ENCODE results near the gene TMEM184A.

TMEM184A gene

DNA sequence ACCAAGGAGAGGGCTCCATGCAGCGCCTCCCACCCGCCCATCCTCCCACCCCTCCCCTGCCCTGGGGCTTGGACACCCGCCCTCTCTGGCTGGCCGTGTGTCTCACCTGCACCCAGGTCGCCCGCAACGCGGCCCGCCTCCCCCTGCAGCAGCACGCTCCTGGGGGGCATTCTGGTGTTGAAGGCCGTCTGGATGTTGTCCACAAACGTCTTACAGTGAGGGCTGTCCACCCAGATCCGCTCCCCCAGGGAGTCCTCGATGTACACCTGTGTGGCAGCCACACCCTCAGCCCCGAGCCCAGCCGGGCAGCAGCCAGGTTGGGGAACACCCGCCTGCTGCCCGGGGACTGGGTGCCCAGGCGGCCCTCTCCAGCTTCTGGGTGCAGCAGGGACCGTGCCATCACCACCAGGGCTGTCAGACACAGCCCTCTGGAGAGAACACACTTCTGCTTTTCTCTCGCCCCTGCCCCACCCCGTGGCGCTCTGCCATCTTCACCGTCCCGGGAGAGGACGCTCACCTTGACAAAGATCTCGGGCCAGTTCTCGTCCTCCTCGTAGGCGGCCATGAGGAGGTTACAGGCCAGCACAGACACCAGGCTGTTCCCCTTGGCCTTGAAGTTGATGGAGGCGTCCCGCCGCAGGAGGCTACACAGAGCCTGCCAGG, 56.5 kb downstream of the TMEM184A start:
- DNase-seq = no peak

- DNase-seq = no peak
These were observed 57.4 kb downstream of the TMEM184A start for GRCh38 chr7:1498370-1499305.

DNA sequence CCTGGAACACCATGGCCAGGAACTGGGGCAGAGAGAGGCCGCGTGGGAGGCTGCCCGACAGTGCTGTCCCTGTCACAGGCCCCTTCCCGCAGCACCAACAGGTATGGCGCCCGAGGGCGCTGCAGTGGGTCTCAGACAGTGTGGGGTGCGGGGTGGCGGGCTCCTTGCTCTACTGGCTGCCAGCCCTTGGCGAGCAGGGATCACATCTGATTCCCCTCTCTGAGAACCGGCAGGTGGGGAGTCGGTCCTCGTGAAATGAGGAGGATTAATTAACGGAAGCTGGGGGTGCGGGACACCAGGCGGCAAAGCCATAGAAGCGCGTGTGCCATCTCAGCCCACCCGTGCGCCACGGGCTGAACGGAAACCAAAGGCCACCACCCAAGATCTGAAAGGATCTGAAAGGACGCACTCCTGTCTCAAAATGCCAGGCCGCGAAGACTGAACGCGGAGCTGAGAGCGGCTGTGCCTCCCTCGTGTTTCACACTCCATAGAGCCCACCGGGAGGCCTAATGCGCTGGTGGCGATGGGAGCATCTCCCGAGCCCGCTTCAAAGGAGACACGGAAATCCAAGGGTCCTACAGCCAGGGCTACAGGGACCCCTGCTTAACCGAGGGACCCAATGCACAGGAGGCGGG, 58.6 kb downstream of the TMEM184A start:
- no peak for DNase-seq

- no peak for DNase-seq
These were observed 59.3 kb downstream of the TMEM184A start for GRCh38 chr7:1496531-1497292.

- no peak for DNase-seq
These were observed 60.3 kb downstream of the TMEM184A start for GRCh38 chr7:1495564-1496242.

GRCh38 chr7:1494866-1495563, 61.0 kb downstream of the TMEM184A start:
- DNase-seq = no peak

DNA sequence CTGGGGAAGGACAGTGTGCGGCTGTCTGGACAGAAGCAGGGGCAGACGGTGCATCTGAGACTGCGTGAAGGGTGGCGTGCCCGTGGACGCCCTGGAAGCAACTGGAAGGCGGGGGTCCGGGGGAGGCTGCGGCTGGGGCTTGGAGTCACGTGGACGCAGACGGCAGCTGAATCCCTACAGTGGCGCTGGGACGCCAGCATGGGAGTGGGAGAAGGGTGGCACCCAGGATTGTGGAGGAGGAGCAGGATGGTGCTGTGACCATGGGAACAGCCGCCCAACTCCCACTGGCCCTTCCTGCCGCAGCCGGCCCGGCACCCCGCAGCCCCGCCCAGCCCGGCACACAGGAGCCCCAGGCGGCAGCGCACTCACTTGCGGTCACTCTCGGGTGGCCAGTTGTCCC, 61.6 kb downstream of the TMEM184A start:
- DNase-seq = no peak

DNA sequence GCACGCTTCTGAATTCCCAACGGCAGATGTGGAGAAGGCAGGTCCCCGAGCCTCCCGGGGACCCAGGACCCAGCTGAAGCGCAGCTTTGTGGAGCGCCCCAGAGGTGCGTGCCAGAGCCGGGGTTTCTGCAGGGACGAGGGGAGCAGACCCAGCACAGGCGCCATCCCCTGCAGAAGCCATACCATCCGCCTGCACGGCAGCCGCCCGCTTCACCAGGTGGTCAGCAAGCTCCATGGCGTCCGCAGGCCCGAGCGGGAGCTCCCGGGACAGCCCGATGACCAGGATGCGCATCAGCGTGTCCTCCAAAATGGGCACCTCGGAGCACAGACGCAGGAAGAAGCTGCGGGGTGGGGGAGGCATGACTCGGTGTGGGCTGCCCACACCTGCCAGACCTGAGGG, 62.4 kb downstream of the TMEM184A start:
- DNase-seq = no peak

DNA sequence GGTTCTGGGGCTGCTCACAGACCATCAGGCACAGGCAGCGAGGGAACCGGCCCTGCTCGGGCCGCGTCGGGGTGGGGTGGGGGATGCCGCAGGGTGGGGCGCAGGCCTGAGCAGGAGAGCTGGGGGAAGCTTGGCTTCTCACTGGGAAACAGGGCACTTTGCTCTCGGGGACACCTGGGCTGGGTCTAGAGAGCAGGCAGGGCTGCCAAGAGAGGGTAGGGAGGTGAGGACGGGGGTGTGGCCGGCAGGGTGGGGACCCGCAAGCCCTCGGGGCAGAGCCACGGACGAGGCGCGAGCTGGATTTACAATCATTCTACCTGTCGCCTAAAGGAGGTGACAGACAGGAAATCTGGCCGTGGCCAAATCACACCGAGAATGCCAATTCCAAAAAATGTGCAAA, 62.9 kb downstream of the TMEM184A start:
- no peak for DNase-seq

DNA sequence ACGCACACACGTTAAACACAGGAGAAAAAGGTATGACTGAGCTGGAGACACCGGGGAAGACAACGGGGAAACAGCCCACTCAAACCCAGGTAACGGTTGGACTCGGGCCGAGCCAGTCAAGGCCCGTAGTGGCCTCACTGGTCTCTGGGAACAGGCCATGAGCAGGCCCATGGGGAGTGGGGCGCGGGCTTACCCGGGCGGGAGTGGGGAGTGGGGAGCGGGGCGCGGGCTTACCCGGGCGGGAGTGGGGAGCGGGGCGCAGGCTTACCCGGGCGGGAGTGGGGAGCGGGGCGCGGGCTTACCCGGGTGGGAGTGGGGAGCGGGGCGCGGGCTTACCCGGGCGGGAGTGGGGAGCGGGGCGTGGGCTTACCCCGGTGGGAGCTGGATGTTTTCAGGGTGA, 63.4 kb downstream of the TMEM184A start:
- no peak for DNase-seq
